Measurements from ENCODE around the gene GP1BA. TPM values are rescaled to one million over a fixed set of nuclear protein-coding genes. Genes with fewer than 3 reads are reported as not detected.

Gene GP1BA
- total and polyA plus RNA-seq, 11 donors = 0.06 to 0.35 (median 0.20) TPM; not detected in 6

DNA sequence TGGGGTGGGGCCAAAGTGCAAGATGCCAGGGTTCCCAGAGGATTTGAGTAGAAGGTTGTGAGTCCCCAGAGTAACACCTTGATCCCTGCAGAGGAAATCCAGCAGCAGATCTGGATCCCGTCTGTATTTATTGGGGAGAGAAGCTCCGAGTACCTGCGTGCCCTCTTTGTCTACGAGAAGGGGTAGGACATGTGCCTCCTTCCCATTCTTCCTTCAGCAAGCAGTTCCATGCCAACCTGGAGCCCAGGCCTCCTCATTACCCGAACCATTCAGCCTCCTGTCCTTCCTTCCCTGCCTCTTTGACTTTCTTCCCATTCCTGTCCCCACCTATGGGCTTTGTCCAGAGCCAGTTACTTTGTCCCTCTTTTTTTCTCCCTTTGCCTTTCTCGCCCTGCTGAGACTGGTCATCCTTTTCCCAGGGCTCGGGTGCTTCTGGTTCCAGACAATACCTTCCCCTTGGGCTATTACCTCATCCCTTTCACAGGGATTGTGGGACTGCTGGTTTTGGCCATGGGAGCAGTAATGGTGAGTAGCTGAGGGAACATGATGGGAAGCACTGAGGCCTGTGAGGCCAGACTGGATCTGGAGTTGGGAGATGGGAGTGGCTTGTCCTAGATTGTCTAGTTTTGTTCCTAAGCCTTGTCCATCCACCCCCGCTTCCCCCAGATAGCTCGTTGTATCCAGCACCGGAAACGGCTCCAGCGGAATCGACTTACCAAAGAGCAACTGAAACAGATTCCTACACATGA lies 10.9 kb downstream of the GP1BA start:
- DNase-seq (no peak), ATAC-seq (no peak)
- H3K4me3 ChIP-seq = peak overlapping the region in 1 of 12 donors; percentile 8
- no peaks in the 10 kb centered on the region for H3K9me3 ChIP-seq
- no peak for TF ChIP-seq POLR2A (IDR thresholded peaks at IDR 0.05)
- TF ChIP-seq, protein P1, sequence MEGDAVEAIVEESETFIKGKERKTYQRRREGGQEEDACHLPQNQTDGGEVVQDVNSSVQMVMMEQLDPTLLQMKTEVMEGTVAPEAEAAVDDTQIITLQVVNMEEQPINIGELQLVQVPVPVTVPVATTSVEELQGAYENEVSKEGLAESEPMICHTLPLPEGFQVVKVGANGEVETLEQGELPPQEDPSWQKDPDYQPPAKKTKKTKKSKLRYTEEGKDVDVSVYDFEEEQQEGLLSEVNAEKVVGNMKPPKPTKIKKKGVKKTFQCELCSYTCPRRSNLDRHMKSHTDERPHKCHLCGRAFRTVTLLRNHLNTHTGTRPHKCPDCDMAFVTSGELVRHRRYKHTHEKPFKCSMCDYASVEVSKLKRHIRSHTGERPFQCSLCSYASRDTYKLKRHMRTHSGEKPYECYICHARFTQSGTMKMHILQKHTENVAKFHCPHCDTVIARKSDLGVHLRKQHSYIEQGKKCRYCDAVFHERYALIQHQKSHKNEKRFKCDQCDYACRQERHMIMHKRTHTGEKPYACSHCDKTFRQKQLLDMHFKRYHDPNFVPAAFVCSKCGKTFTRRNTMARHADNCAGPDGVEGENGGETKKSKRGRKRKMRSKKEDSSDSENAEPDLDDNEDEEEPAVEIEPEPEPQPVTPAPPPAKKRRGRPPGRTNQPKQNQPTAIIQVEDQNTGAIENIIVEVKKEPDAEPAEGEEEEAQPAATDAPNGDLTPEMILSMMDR (IDR thresholded peaks at IDR 0.05) = no peak
- H3K27me3 ChIP-seq = no peaks in the 10 kb centered on the region
- H3K27ac ChIP-seq = peak overlapping the region in 6 of 12 donors; percentile 11 to 99 (median 34)
- 62 to 72% (median 67%) methylated on average over 13 of the region's 13 CpGs for WGBS, 4 donors
- H3K36me3 ChIP-seq = peaks cover 0 to 62% (median 54%) of the 10 kb centered on the region in 9 donors
- H3K4me1 ChIP-seq = peaks cover 21 to 78% (median 55%) of the 10 kb centered on the region in 12 donors
- intact Hi-C loops (cut with DNase I) = loop anchor here in 2 of 10 donors (5.0 kb wide), 2 partner anchors 36 to 54 kb away; partner anchors contain the start of genes INCA1 (in 1 of the 2) and KIF1C (in 1 of the 2)

DNA sequence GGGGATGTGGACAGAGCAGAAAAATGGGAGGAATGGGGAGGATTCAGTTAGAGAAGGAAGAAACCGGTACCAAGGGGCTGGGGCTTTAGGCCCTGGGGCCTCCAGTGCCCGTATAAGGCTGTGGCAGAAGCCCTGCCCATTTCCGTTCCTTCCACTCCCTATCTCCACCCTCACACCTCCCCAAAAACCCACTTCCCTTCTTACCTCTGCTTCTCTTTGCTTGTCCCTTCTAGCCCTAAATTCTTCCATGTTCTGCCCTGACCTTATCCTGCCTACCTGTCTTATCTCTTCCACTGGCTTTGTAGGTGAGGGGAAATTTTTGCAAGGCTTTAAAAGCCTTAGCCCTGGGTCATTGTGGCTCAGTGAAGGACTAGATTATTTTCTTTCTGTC lies 12.1 kb downstream of the GP1BA start:
- Histone ChIP-seq H3K27ac (peak overlapping the region in 6 of 12 donors; percentile 39 to 99 (median 83)), H3K9me3 (no peaks in the 10 kb centered on the region), H3K4me1 (peaks cover 15 to 66% (median 45%) of the 10 kb centered on the region in 12 donors), H3K4me3 (peak overlapping the region in 1 of 12 donors; percentile 98), H3K27me3 (no peaks in the 10 kb centered on the region), H3K36me3 (peaks cover 0 to 56% (median 49%) of the 10 kb centered on the region in 9 donors)
- ATAC-seq = no peak
- intact Hi-C loops (cut with DNase I) = loop anchor here in 2 of 10 donors (5.0 kb wide), 2 partner anchors 37 to 53 kb away; partner anchors contain the start of genes INCA1 (in 1 of the 2) and KIF1C (in 1 of the 2)
- TF ChIP-seq, protein P1 (IDR thresholded peaks at IDR 0.05) = no peak
- TF ChIP-seq POLR2A (IDR thresholded peaks at IDR 0.05) = no peak
- no peak for DNase-seq
- 43 to 53% (median 50%) methylated on average over 3 of the region's 3 CpGs for WGBS, 4 donors

DNA sequence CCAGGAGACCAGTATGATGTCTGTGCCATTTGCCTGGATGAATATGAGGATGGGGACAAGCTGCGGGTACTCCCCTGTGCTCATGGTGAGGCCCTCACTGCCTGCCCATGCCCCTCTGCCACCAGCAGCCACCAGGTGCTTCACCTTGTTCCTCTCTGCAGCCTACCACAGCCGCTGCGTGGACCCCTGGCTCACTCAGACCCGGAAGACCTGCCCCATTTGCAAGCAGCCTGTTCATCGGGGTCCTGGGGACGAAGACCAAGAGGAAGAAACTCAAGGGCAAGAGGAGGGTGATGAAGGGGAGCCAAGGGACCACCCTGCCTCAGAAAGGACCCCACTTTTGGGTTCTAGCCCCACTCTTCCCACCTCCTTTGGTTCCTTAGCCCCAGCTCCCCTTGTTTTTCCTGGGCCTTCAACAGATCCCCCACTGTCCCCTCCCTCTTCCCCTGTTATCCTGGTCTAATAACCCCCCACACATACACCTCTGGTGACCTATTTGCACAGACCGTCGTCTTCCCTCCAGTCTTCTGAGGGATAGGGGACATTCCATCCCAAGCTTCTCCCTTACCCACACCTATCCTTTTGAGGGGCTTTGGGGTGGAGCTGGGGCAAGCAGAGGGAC lies 12.6 kb downstream of the GP1BA start:
- Histone ChIP-seq H3K4me1 (peaks cover 15 to 68% (median 46%) of the 10 kb centered on the region in 12 donors), H3K36me3 (peaks cover 0 to 56% (median 49%) of the 10 kb centered on the region in 9 donors), H3K9me3 (no peaks in the 10 kb centered on the region), H3K27ac (peak overlapping the region in 10 of 12 donors; percentile 6 to 100 (median 66)), H3K27me3 (no peaks in the 10 kb centered on the region), H3K4me3 (peak overlapping the region in 2 of 12 donors; percentile 98 to 100)
- 57 to 60% (median 58%) methylated on average over 8 of the region's 8 CpGs for WGBS, 4 donors
- DNase-seq = peak in 1 of 5 donors; percentile 57
- no peak for TF ChIP-seq POLR2A (IDR thresholded peaks at IDR 0.05)
- TF ChIP-seq, protein P1 (IDR thresholded peaks at IDR 0.05) = no peak
- intact Hi-C loops (cut with DNase I) = loop anchor here in 3 of 10 donors (5.0 kb wide), 3 partner anchors 37 to 53 kb away; partner anchors contain the start of genes CAMTA2 (in 1 of the 3), INCA1 (in 1 of the 3) and KIF1C (in 1 of the 3)
- no peak for ATAC-seq
